Neutrophil (primary cell): ENCODE results near the gene DEK.
"Not testable (repeated sequence)": the region's sequence is repeated elsewhere in the genome, so short reads cannot be mapped to it uniquely, and the experiment has no call there.

ENCODE experiments used
- H3K27ac ChIP-seq: fragments of 200-600 bp; sonication (generic); 2 replicates; pipeline ENCODE4 v1.5.1; 2016; ENCODE audit warnings: mild to moderate bottlenecking, moderate library complexity
- H3K27me3 ChIP-seq: fragments of 200-600 bp; sonication (generic); 2 replicates; pipeline ENCODE4 v1.6.0; 2016; ENCODE audit warnings: mild to moderate bottlenecking
- H3K36me3 ChIP-seq: fragments of 200-600 bp; sonication (generic); 2 replicates; pipeline ENCODE4 v1.5.1; 2017
- H3K4me1 ChIP-seq, 2 experiments: fragments of 200-600 bp in 1 of 2; sonication (generic) in 1 of 2; 1 replicate in 1 of 2; 2 replicates in 1 of 2; pipeline versions ENCODE4 v1.5.1 to v1.6.1; 2013 to 2016; ENCODE audit warnings: low read depth in 1 of 2, low read length in 1 of 2, mild to moderate bottlenecking in 1 of 2, moderate library complexity in 1 of 2; ENCODE audit not compliant: control insufficient read depth in 1 of 2, insufficient read depth in 1 of 2
- H3K4me3 ChIP-seq, 2 experiments: fragments of 200-600 bp in 1 of 2; sonication (generic) in 1 of 2; 1 replicate in 1 of 2; 2 replicates in 1 of 2; pipeline ENCODE4 v1.5.1; 2013 to 2016; ENCODE audit warnings: low read depth in 1 of 2, low read length in 1 of 2, mild to moderate bottlenecking in 1 of 2, moderate library complexity in 1 of 2
- H3K9me3 ChIP-seq: fragments of 200-600 bp; sonication (generic); 2 replicates; pipeline ENCODE4 v1.5.1; 2016
- TF ChIP-seq, protein P1 (sequence below): fragments of 200-600 bp; sonication (generic); IDR thresholded peaks from 2 replicates; pipeline ENCODE4 v1.5.1; 2016; ENCODE audit warnings: antibody characterized with exemption

DEK gene

DNA sequence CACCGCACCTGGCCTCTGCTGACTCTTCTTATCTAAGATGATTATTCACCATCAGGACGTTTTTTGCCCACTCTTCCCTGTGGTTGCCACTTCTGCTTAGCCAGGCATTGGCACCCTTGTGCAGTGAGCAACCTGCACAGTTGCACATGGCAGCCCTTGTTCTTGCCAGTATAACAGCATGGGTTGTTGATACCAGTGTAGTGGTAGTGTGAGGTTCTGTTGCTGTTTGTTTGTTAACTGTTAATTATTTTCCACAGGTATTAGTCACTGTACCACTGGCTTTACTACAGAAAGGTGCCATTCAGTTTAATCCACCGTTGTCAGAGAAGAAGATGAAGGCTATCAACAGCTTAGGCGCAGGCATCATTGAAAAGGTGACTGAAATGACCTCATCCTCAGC, 52.1 kb downstream of the DEK start:
- Histone ChIP-seq H3K4me3 (no peak overlapping the region), H3K9me3 (no peaks in the 10 kb centered on the region), H3K36me3 (peaks cover 87% of the 10 kb centered on the region), H3K27me3 (no peaks in the 10 kb centered on the region), H3K27ac (no peak overlapping the region), H3K4me1 (peaks cover 21 to 31% of the 10 kb centered on the region in 2 experiments)
- TF ChIP-seq, protein P1, sequence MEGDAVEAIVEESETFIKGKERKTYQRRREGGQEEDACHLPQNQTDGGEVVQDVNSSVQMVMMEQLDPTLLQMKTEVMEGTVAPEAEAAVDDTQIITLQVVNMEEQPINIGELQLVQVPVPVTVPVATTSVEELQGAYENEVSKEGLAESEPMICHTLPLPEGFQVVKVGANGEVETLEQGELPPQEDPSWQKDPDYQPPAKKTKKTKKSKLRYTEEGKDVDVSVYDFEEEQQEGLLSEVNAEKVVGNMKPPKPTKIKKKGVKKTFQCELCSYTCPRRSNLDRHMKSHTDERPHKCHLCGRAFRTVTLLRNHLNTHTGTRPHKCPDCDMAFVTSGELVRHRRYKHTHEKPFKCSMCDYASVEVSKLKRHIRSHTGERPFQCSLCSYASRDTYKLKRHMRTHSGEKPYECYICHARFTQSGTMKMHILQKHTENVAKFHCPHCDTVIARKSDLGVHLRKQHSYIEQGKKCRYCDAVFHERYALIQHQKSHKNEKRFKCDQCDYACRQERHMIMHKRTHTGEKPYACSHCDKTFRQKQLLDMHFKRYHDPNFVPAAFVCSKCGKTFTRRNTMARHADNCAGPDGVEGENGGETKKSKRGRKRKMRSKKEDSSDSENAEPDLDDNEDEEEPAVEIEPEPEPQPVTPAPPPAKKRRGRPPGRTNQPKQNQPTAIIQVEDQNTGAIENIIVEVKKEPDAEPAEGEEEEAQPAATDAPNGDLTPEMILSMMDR: no peak

DNA sequence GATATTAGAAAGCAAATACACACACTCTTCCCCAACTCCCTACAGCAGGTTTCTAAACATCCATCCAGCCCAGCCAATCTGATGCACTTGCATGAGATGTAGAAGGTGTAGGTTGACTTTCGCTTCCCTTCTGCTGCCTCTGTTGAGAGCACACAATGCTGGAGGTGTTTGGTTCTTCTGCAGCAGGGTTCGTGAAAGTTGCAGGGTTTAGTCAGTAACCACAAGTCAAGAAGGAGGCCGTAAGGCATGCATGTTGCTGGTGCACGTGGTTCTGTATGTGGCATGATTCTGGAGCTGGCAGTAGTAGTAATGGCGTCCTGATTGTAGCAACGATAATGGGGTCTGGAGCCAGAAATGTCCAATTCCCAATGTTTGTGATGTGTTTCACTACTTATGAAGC, 53.0 kb downstream of the DEK start:
- no peak overlapping the region for H3K27ac ChIP-seq

DNA sequence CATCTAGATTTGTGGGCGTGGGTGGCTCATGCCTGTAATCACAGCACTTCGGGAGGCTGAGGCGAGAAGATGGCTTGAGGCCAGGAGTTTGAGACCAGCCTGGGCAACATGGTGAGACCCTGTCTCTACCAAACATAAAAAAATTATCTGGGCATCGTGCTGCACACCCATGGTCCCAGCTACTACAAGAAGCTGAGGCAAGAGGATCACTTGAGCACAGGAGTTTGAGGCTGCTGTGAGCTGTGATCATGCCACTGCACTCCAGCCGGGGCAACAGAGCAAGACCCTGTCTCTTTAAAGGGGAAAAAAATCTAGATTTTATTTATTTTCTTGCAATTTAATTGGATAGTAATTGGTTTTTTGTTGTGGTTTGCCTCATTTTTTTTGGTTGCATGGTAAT, 53.6 kb downstream of the DEK start:
- TF ChIP-seq, protein P1: no peak
- H3K4me1 ChIP-seq: peaks cover 13 to 23% of the 10 kb centered on the region in 2 experiments
- H3K27ac ChIP-seq: no peak overlapping the region
- no peaks in the 10 kb centered on the region for H3K27me3 ChIP-seq
- H3K4me3 ChIP-seq: no peak overlapping the region
- no peaks in the 10 kb centered on the region for H3K9me3 ChIP-seq
- H3K36me3 ChIP-seq: peaks cover 89% of the 10 kb centered on the region

More for the DNA sequence above, 53.0 kb downstream of the DEK start:
- Histone ChIP-seq H3K4me1 (peaks cover 20 to 30% of the 10 kb centered on the region in 2 experiments), H3K36me3 (peaks cover 87% of the 10 kb centered on the region), H3K27me3 (no peaks in the 10 kb centered on the region), H3K9me3 (no peaks in the 10 kb centered on the region), H3K4me3 (no peak overlapping the region)
- TF ChIP-seq, protein P1: no peak

DNA sequence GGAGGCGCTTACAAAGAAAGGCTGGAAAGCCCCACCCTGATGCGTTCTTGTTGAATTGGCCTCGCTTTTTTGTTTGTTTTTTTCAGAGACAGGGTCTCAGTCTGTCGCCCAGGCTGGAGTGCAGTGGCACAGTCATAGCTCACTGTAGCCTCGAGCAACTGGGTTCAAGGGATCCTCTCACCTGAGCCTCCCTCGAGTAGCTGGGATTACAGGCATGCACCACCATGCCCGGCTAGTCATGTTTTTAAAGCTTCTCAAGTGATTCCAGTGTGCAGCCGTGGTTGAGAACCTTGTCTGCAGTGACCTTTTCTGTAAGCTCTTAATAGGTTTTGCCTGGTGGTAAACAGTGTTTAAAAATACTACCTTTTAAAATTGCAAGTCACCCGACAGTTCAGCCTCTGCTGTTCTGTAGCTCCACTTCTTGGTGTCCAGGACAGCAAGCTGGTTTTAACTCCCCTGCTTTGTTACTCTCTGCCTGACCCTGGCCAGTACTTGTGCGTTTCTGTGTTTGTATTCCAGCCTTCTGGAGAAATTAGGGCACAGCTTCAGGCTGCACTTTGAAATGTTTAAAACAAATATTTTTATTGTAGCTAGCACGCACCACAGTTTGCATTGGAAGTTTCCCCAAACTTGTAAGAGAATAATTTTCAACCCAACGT, 54.7 kb downstream of the DEK start:
- Histone ChIP-seq H3K9me3 (no peaks in the 10 kb centered on the region), H3K4me3 (no peak overlapping the region), H3K27ac (no peak overlapping the region), H3K36me3 (peaks cover 93% of the 10 kb centered on the region), H3K27me3 (no peaks in the 10 kb centered on the region), H3K4me1 (peaks cover 3 to 13% of the 10 kb centered on the region in 2 experiments)
- TF ChIP-seq, protein P1: no peak

DNA sequence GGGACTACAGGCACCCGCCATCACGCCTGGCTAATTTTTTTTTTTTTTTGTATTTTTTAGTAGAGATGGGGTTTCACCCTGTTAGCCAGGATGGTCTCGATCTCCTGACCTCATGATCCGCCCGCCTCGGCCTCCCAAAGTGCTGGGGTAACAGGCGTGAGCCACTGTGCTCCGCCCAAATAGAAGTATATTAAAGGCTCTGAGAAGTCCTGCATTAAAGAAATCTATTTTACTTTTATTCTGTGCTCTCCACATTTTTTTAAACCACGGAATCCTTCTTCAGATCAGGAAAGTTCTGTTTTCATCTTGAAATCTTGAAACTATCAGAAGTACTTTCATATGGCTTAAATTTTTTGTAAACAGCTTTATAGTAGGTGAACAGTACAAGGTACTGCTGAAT, 55.6 kb downstream of the DEK start:
- H3K27me3 ChIP-seq, H3K27ac ChIP-seq, H3K9me3 ChIP-seq, H3K4me3 ChIP-seq, H3K4me1 ChIP-seq: not testable (repeated sequence)
- H3K36me3 ChIP-seq: peaks cover 96% of the 10 kb centered on the region

DNA sequence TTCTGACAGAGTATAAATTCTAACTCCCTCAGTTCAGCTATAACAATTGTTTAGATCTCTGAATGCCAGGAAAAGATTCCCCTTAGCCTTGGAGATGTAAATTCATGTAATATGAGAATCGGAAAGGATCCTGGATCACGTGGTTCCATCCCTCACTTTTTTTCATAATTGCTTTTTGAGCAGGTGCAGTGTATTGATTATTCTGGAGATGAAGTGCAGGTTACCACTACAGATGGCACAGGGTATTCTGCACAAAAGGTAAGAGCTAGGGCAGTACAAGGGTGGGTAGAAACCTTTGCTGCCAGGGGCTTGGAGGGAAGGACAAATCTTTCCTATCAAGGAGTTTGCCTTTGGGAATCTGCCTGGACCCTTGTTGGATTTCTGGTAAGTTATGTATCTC, 56.4 kb downstream of the DEK start:
- no peak overlapping the region for H3K27ac ChIP-seq
- no peaks in the 10 kb centered on the region for H3K9me3 ChIP-seq
- TF ChIP-seq, protein P1: no peak
- no peak overlapping the region for H3K4me3 ChIP-seq
- no peaks in the 10 kb centered on the region for H3K4me1 ChIP-seq
- peaks cover 96% of the 10 kb centered on the region for H3K36me3 ChIP-seq
- H3K27me3 ChIP-seq: no peaks in the 10 kb centered on the region
